COR-L47 (cell line): ENCODE measurements around the gene TIPRL.
"Not testable (repeated sequence)": the region's sequence is repeated elsewhere in the genome, so short reads cannot be mapped to it uniquely, and the experiment has no call there.

Experiments
- DNase-seq: peaks from one replicate; lab custom pipeline; 2025; lab: John Stamatoyannopoulos, UW

The TIPRL gene

GRCh38 chr1:168178638-168179437, at the start of gene TIPRL:
TIPRL (plus strand) TSS chr1:168178962; CDS start chr1:168179078, 116 bp downstream.
- peak; percentile 97 for DNase-seq

DNA sequence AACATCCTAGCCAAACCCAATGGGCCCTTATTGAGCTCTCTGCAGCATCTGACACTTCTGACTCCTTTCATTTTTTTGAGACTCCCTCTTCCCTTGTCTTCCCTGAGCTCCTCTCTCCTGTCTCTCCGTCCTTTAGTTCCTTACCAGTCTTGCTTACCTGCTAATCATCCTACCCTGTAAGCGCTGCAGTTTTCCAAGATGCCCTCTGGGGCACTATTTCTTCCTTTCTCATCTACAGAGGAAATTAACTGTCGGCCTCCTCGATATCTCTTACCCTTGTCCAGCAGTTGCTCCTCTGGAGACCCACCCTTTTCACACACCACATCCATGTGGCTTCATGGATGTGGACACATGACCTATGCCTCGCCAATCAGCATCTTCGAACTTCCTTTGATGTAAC, 48.8 kb upstream of the TIPRL start:
- no peak for DNase-seq

DNA sequence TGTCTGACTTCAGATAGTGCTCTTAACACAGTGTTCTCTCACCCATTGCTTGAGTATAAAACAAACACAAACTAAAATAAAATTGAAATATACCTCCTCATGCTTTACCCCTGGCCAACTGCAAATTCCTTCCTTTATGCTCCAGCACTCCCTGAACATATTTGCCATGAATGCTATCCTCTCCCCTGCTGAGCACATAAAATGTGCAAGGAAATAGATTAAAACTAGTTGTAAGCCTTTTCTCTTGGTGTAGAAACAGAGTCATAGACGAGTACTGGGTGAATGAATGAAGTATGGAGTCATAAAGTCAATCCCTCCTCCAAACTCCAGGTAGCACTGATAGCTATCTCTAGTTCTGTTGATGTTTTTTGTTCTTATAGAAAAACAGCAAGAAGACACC, 44.6 kb upstream of the TIPRL start:
- DNase-seq: no peak

- no peak for DNase-seq
Measured at GRCh38 chr1:168134642-168135041, 44.1 kb upstream of the TIPRL start.

DNA sequence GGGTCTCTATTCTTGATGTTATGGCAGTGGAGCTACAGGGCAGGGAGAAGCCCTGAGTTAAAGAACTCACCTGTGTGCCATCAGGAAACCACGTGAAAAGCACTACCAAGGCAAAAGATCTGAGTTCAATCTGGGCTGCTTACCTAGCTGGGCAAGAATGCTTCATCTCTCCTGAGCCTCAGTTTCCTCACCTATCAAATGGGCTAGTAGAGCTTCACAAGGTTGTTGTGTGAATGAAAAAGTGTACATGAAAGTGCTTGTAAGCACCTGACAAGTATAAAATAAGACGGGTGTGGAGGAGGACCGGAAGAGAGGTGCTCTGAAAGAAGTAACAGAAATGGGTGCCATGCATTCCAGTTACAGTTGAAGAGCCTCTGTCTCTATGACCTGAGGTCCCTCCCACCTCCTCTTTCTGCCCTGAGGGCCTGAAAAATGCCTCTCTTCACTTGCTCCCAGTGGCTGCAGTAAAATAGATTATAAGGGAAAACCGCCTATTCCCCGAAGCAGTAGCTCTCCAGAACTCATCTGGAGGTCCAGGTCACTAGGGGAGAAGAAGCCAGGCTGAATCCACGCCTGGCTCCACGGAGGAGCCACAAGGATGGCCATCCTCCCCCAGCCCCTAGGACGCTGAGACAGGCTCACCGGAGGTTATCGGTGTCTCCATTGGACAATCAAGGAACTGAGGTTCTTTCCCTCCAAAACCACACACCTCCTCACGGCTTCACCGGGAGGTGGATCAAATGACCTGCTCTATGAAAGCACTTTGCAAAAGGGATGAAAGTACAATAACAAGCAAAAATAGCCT, 43.4 kb upstream of the TIPRL start:
- DNase-seq: no peak

GRCh38 chr1:168135921-168136708, 42.6 kb upstream of the TIPRL start:
- DNase-seq: peak; percentile 5

DNA sequence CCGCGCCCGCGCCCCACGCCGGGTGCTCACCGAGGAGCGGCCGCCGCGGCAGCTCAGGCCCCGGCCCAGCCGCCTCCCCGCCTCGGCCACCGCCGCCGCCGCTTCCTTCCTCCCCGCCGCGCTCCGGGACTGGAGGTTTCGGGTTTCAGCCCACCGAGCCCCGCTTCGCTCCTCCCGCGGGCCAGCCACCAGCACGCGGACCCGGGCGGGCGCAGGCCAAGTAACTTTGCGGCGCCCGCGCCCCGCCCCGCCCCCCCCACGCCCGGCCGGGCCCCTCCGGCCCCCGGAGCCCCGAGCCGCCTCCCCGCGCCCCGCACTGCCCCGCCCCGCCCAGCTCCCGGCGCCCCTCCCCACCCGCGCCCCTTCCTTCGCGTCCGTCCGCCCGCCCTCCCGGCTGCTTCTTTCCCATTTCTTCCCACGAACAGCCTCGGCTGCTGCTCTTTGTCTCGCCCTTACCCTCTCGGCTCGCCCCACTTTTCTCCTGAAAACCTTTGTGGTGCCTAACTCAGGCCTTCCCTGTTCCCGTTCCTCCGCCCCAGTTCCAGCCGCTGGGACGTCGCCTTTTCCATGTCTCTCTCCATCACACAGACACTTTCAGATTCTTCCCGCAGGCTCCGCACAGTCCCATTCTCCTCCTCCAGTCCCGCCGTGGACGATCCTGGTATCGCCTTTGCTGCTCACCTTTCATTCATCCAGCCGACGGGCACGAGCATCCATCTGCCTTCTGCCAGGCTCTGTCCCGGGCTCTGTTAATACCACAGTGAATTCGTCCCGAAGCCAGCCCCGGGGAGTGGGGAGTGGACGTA, 41.9 kb upstream of the TIPRL start, which contains the start of gene GPR161:
Gene GPR161 (minus strand): TSS at position 222 of the 806 bp plus-strand sequence. CDS start 32,080 bp downstream, outside the sequence.
- peak; percentile 9 for DNase-seq

GRCh38 chr1:168137515-168137821, 41.3 kb upstream of the TIPRL start:
- no peak for DNase-seq

DNA sequence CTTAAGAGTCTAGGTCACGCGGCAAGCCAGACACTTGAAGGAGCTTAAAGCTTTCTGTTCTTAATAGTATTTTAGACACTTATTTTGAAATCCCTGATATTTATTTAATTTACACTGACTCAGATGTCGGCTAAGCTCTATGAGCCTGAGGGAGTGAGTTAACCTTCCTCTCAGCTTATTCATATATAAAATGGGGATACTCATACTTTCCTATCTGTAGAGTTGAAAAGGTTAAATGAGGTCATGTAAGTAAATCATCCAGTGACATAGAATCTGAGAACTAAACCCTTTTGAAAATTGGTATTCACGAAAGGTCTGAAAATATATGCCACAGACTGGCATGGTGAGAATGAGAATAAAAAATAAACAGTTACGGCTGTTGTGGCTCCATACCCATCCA, 40.6 kb upstream of the TIPRL start:
- DNase-seq: no peak

GRCh38 chr1:168139070-168139469, 39.7 kb upstream of the TIPRL start:
- DNase-seq: no peak

DNA sequence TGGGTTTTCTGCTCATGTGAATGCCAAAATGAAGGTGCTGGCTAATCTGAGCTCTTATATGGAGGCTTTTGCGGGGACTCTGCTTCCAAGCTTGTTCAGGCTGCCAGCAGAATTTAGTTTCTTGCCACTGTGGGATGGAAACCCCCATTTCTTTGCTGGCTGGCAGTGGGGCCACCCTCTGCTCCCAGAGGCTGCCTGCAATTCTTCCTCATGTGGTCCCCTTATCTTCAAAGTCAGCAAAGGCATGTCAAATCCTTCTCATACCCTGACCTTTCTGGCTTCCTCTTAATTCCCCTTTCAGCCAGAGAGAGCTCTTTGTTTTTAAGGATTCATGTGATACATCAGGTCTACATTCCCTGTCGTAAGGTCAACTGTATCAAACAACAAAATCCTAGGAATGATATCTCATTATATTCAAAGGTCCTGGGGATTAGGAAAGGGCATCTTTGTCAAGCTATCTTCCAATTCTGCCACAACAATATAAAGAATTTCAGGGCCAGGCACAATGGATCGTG, 36.8 kb upstream of the TIPRL start:
- no peak for DNase-seq

- DNase-seq: peak; percentile 62
Measured at GRCh38 chr1:168145184-168146159, 33.3 kb upstream of the TIPRL start.

GRCh38 chr1:168146160-168146539, 32.6 kb upstream of the TIPRL start:
- DNase-seq: no peak

GRCh38 chr1:168146626-168147025, 32.1 kb upstream of the TIPRL start:
- DNase-seq: no peak

DNA sequence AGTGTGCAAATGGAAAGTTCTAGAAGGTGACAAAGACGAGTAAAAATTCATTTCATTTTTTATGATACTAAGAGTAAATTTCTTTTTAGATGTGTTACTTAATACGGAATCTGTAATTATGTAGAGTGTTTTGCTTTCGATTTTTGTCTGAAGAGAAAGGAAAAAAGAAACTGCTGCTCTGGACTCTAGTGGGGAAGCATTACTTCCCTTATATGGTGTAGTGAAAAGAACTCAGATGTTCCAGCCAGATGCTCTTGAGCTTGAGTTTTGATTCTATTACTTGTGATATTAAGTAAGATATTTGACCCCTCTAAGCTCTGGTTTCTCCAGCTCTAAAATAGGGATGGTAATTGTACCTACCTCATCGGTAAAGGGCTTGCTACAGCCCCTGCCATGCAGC, 29.8 kb upstream of the TIPRL start:
- no peak for DNase-seq

GRCh38 chr1:168150283-168150682, 28.5 kb upstream of the TIPRL start:
- no peak for DNase-seq

DNA sequence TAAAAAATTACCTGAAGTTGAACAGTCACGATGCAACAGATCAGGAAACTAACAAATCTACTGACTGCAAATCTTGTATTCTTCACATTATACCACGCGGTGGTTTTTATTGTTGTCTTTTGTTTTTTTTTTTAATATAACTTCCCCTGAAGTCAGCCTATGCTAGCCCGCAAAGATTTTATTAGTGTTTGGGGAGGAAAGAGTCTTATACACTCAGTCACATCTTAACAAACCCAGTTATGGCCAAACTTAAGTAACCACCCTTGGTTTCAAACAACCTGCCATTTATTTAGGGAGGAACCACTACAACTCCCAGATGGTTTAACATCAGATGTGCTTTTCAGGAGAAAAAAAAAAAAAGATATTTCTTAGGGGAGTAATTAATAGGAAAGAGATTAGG, 26.8 kb upstream of the TIPRL start:
- no peak for DNase-seq

GRCh38 chr1:168154707-168155106, 24.1 kb upstream of the TIPRL start:
- not testable (repeated sequence) for DNase-seq

DNA sequence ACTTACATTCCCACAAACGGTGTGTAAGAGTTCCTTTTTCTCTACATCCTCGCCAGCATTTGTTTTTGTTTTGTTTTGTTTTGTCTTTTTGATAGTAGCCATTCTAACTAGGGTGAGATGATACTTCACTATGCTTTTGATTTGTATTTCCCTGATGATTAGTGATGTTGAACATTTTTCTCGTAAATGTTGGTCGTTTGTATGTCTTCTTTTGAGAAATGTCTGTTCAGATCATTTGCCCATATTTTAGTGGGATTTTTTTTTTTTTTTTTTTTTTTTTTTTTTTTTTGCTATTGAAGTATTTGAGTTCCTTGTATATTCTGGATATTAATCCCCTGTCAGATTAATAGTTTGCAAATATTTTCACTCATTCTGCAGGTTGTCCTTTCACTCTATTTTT, 22.9 kb upstream of the TIPRL start:
- no peak for DNase-seq

- no peak for DNase-seq
Measured at GRCh38 chr1:168157638-168158037, 21.1 kb upstream of the TIPRL start.
